ENCODE results near the gene ZDHHC22. TPM values are rescaled to one million over a fixed set of nuclear protein-coding genes. Genes with fewer than 3 reads are reported as not detected.

The ZDHHC22 gene
- total and polyA plus RNA-seq, 2 of the 13 experiments (the other 11 are each of a cell fraction or from before 2014, with no cell fraction given): not detected

GRCh38 chr14:77139540-77140358 is 1.8 kb downstream of the ZDHHC22 start (continued):
- TF ChIP-seq DZIP1 (CRISPR knock-in tag; IDR thresholded peaks at IDR 0.05): no peak
- TF ChIP-seq ZNF660 (CRISPR knock-in tag; IDR thresholded peaks at IDR 0.05; ENCODE audit: borderline replicate concordance, low read depth): no peak
- no peak for TF ChIP-seq ZFX (CRISPR knock-in tag; IDR thresholded peaks at IDR 0.05; ENCODE audit: low read depth)
- TF ChIP-seq RXRA (CRISPR knock-in tag; IDR thresholded peaks at IDR 0.05): no peak
- no peak for TF ChIP-seq ZNF570 (CRISPR knock-in tag; IDR thresholded peaks at IDR 0.05; ENCODE audit: borderline replicate concordance)
- TF ChIP-seq HNRNPK (IDR thresholded peaks at IDR 0.05; ENCODE audit: low read depth, low read length, poor library complexity, severe bottlenecking): peak; percentile 79
- TF ChIP-seq FOXO4 (CRISPR knock-in tag; conservative IDR thresholded peaks at IDR 0.05): no peak
- no peak for TF ChIP-seq HMGXB4 (CRISPR knock-in tag; IDR thresholded peaks at IDR 0.05; ENCODE audit: borderline replicate concordance in 1 of 2, low read depth in 1 of 2)
- no peak for TF ChIP-seq GABPA (IDR thresholded peaks at IDR 0.05; ENCODE audit: low read depth, low read length)
- TF ChIP-seq GABPA (CRISPR knock-in tag; IDR thresholded peaks at IDR 0.05; ENCODE audit: low read depth): no peak
- no peak; the same call in 1 of the 2 replicates for TF ChIP-seq MXD3 (CRISPR knock-in tag; IDR thresholded peaks at IDR 0.05)
- no peak for TF ChIP-seq CENPT (CRISPR knock-in tag; IDR thresholded peaks at IDR 0.05; ENCODE audit: low read depth)
- no peak for TF ChIP-seq ZC3H4 (CRISPR knock-in tag; IDR thresholded peaks at IDR 0.05; ENCODE audit: borderline replicate concordance)
- TF ChIP-seq ZSCAN20 (CRISPR knock-in tag; IDR thresholded peaks at IDR 0.05; ENCODE audit: borderline replicate concordance): no peak
- TF ChIP-seq CSRNP1 (CRISPR knock-in tag; IDR thresholded peaks at IDR 0.05): no peak
- TF ChIP-seq BCL6 (CRISPR knock-in tag; IDR thresholded peaks at IDR 0.05): peak; percentile 37; the same call in 1 of the 2 replicates
- no peak for TF ChIP-seq ZSCAN29 (CRISPR knock-in tag; conservative IDR thresholded peaks at IDR 0.05)
- 0 out of 2 replicates have a peak, but pooled peaks have one; percentile 38 for TF ChIP-seq PRMT3 (CRISPR knock-in tag; IDR thresholded peaks at IDR 0.05; ENCODE audit: borderline replicate concordance, low read depth)
- TF ChIP-seq RORA (CRISPR knock-in tag; IDR thresholded peaks at IDR 0.05): no peak
- no peak for TF ChIP-seq KLF6 (CRISPR knock-in tag; IDR thresholded peaks at IDR 0.05)

All from HepG2 (cell line).